IgD-negative memory B cell (primary cell): ENCODE results near the gene SMIM7. TPM values are rescaled to one million over a fixed set of nuclear protein-coding genes. Genes with fewer than 3 reads are reported as not detected.
"Not testable (repeated sequence)": the region's sequence is repeated elsewhere in the genome, so short reads cannot be mapped to it uniquely, and the experiment has no call there.

Experiments used
- H3K27ac Mint-ChIP-seq, 3 donors: one replicate each; pipeline ENCODE4 v1.8.0; 2020 to 2022; ENCODE audit warnings: mild to moderate bottlenecking in 3 of 3, mixed read lengths in 3 of 3, moderate library complexity in 1 of 3
- H3K27me3 Mint-ChIP-seq: one replicate; pipeline ENCODE4 v1.8.0; 2021; ENCODE audit warnings: mixed read lengths
- H3K36me3 Mint-ChIP-seq: one replicate; pipeline ENCODE4 v1.8.0; 2020; ENCODE audit warnings: mild to moderate bottlenecking, mixed read lengths
- H3K4me1 Mint-ChIP-seq, 3 donors: one replicate each; pipeline ENCODE4 v1.8.0; 2020 to 2022; ENCODE audit warnings: mixed read lengths in 3 of 3, mild to moderate bottlenecking in 1 of 3
- H3K4me3 Mint-ChIP-seq, 4 donors: one replicate each; pipeline ENCODE4 v1.8.0; 2020 to 2022; ENCODE audit warnings: mild to moderate bottlenecking in 4 of 4, mixed read lengths in 4 of 4, moderate library complexity in 3 of 4
- H3K9me3 Mint-ChIP-seq, 3 donors: one replicate each; pipeline ENCODE4 v1.8.0; 2020 to 2021; ENCODE audit warnings: mixed read lengths in 3 of 3, mild to moderate bottlenecking in 1 of 3
- polyA plus RNA-seq: library from polyadenylated mRNA; unstranded; fragments of 300-500 nt; fragmentation: Illumina TruSeq; gene quantifications from one replicate; pipeline ENCODE4 v1.2.3, GENCODE V29; 2021

Gene SMIM7
- 87.3 TPM for polyA plus RNA-seq

- peaks cover 20 to 25% (median 20%) of the 10 kb centered on the region in 3 donors for H3K4me1 Mint-ChIP-seq
- peak within 1 kb of the TSS; percentile 47 to 99 (median 95) for H3K27ac Mint-ChIP-seq
- peak within 1 kb of the TSS; percentile 95 to 100 (median 98) for H3K4me3 Mint-ChIP-seq
- no peaks in the 10 kb centered on the region for H3K36me3 Mint-ChIP-seq
- no peaks in the 10 kb centered on the region for H3K27me3 Mint-ChIP-seq
- no peaks in the 10 kb centered on the region for H3K9me3 Mint-ChIP-seq
These were observed at the start of gene SMIM7 for GRCh38 chr19:16659832-16660708. Gene SMIM7 (minus strand): TSS chr19:16660144. CDS start chr19:16660110, 34 bp downstream.

- H3K27ac Mint-ChIP-seq: no peak overlapping the region
- H3K4me1 Mint-ChIP-seq: no peaks in the 10 kb centered on the region
- no peak overlapping the region for H3K4me3 Mint-ChIP-seq
- no peaks in the 10 kb centered on the region for H3K27me3 Mint-ChIP-seq
- H3K9me3 Mint-ChIP-seq: no peaks in the 10 kb centered on the region
- no peaks in the 10 kb centered on the region for H3K36me3 Mint-ChIP-seq
These were observed 43.7 kb upstream of the SMIM7 start for GRCh38 chr19:16703677-16704076.

DNA sequence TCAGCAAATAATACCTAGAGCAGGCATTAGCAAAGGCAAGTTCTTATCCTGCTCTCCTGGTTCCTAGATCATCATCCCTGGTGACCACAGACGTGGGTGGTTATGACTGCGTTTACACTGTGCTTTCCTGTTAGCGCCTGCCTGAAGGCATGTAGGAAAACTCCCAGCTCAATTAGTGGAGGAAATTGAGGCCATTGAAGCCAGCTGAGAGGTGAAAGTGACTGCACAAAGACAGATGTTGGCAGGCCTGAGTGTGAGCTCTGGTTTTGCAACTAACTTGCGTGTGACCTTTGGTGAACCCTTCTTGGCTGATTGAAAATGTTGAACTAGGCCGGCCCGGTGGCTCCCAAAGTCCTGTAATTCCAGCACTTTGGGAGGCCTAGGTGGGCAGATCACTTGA is 42.2 kb upstream of the SMIM7 start:
- Mint-ChIP-seq H3K9me3 (no peaks in the 10 kb centered on the region), H3K4me1 (no peaks in the 10 kb centered on the region), H3K27me3 (no peaks in the 10 kb centered on the region)

DNA sequence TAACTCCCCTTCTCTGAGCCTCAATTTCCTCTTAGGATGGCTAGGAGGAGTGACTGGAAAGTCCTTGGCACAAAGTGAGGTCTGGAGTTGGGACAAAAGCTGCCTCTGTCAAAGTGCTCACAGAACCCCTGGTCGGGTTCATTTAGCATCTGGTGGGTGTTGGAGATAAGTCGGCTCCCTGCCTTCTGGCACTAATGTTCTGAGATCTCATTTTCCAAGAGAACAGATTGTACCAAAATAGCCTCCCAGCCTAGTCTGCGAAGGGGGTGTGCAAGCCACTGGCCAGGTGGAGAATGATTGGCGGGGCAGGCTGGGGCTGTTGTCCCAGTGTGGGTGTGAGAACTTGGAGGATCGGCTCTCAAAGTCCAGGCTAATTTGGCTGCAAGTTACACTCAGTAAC is 39.0 kb upstream of the SMIM7 start:
- H3K27ac Mint-ChIP-seq: no peak overlapping the region
- H3K4me1 Mint-ChIP-seq: no peaks in the 10 kb centered on the region
- H3K9me3 Mint-ChIP-seq: peaks cover 0 to 3% (median 2%) of the 10 kb centered on the region in 3 donors
- H3K4me3 Mint-ChIP-seq: no peak overlapping the region
- no peaks in the 10 kb centered on the region for H3K27me3 Mint-ChIP-seq
- H3K36me3 Mint-ChIP-seq: no peaks in the 10 kb centered on the region

More for the DNA sequence above, 42.2 kb upstream of the SMIM7 start:
- no peak overlapping the region for H3K4me3 Mint-ChIP-seq
- peak overlapping the region in 1 of 3 donors; percentile 59 for H3K27ac Mint-ChIP-seq
- no peaks in the 10 kb centered on the region for H3K36me3 Mint-ChIP-seq

DNA sequence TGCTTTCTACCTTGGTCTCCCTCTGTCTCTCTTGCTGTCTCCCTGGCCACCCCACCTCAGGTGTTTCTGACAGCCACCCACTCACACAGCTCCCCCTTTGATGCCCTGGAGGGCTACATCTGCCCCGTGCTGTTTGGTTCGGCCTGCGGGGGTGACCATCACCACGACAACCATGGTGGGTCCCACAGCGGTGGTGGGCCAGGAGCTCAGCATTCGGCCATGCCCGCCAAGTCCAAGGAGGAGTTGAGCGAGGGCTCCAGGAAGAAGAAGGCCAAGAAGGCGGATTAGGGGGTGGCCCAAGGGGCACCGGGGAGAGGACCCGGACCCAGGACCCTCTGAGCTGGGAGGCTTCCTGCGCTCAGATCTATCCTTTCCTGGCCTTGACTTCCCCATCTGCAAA is 28.1 kb upstream of the SMIM7 start:
- H3K27ac Mint-ChIP-seq: peak overlapping the region in 1 of 3 donors; percentile 50
- no peaks in the 10 kb centered on the region for H3K27me3 Mint-ChIP-seq
- no peak overlapping the region for H3K4me3 Mint-ChIP-seq
- peaks cover 2 to 7% (median 3%) of the 10 kb centered on the region in 3 donors for H3K9me3 Mint-ChIP-seq
- no peaks in the 10 kb centered on the region for H3K4me1 Mint-ChIP-seq
- H3K36me3 Mint-ChIP-seq: peaks cover 3% of the 10 kb centered on the region

GRCh38 chr19:16684216-16684615 is 24.3 kb upstream of the SMIM7 start:
- Mint-ChIP-seq H3K27me3 (no peaks in the 10 kb centered on the region), H3K9me3 (peaks cover 0 to 1% (median 0%) of the 10 kb centered on the region in 3 donors), H3K4me3 (no peak overlapping the region), H3K4me1 (peaks cover 0 to 2% (median 0%) of the 10 kb centered on the region in 3 donors), H3K36me3 (peaks cover 7% of the 10 kb centered on the region), H3K27ac (no peak overlapping the region)

- Mint-ChIP-seq H3K27ac (no peak overlapping the region), H3K9me3 (peaks cover 0 to 1% (median 0%) of the 10 kb centered on the region in 3 donors), H3K36me3 (peaks cover 7% of the 10 kb centered on the region), H3K4me1 (peaks cover 0 to 2% (median 0%) of the 10 kb centered on the region in 3 donors), H3K27me3 (no peaks in the 10 kb centered on the region), H3K4me3 (no peak overlapping the region)
These were observed 22.6 kb upstream of the SMIM7 start for GRCh38 chr19:16682539-16682938.

GRCh38 chr19:16679811-16680210 is 19.9 kb upstream of the SMIM7 start:
- no peak overlapping the region for H3K4me3 Mint-ChIP-seq
- H3K27me3 Mint-ChIP-seq: no peaks in the 10 kb centered on the region
- H3K27ac Mint-ChIP-seq: no peak overlapping the region
- peaks cover 7% of the 10 kb centered on the region for H3K36me3 Mint-ChIP-seq
- peaks cover 0 to 2% (median 0%) of the 10 kb centered on the region in 3 donors for H3K4me1 Mint-ChIP-seq
- H3K9me3 Mint-ChIP-seq: peaks cover 0 to 1% (median 0%) of the 10 kb centered on the region in 3 donors

DNA sequence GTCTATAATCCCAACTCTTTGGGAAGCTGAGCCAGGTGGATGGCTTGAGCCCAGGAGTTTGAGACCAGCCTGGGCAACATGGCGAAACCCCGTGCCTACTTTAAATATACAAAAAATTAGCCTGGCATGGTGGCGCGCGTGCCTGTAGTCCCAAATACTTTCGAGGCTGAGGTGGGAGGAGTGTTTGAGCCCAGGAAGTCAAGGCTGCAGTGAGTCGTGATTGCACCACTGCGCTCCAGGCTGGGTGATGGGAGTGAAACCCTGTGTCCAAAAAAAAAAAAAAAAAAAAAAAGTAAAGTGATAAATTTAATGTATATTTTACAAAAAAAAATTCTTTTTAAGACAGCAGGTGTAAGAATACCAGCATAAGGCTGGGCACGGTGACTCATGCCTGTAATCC is 18.6 kb upstream of the SMIM7 start:
- Mint-ChIP-seq H3K4me1 (peaks cover 0 to 2% (median 0%) of the 10 kb centered on the region in 3 donors), H3K4me3 (no peak overlapping the region), H3K27ac (no peak overlapping the region), H3K36me3 (peaks cover 9% of the 10 kb centered on the region), H3K9me3 (peaks cover 0 to 1% (median 0%) of the 10 kb centered on the region in 3 donors), H3K27me3 (no peaks in the 10 kb centered on the region)

DNA sequence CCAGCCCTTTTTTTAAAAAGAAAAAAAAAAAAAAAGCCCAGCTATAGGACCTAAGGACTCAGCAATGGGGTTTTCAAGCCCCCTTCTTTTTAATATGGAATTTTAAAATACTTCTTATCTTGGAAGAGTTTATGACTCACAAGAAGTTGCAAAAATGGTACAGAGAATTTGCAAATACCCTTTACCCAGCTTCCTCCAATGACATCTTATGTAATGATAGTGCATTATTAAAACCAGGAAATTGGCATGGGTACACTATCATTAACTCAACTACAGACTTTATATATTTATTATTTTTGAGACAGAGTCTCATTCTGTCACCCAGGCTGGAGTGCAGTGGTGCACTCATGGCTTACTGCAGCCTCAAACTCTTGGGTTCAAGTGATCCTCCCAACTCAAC is 17.1 kb upstream of the SMIM7 start:
- no peak overlapping the region for H3K27ac Mint-ChIP-seq
- no peak overlapping the region for H3K4me3 Mint-ChIP-seq

GRCh38 chr19:16676101-16676798 is 16.3 kb upstream of the SMIM7 start:
- Mint-ChIP-seq H3K27ac (no peak overlapping the region), H3K4me3 (no peak overlapping the region), H3K36me3 (peaks cover 8% of the 10 kb centered on the region), H3K9me3 (peaks cover 0 to 1% (median 0%) of the 10 kb centered on the region in 3 donors), H3K4me1 (peaks cover 0 to 1% (median 1%) of the 10 kb centered on the region in 3 donors), H3K27me3 (no peaks in the 10 kb centered on the region)

More for the DNA sequence above, 17.1 kb upstream of the SMIM7 start:
- Mint-ChIP-seq H3K9me3 (peaks cover 0 to 1% (median 0%) of the 10 kb centered on the region in 3 donors), H3K27me3 (no peaks in the 10 kb centered on the region), H3K4me1 (peaks cover 0 to 2% (median 0%) of the 10 kb centered on the region in 3 donors), H3K36me3 (peaks cover 12% of the 10 kb centered on the region)

- H3K4me3 Mint-ChIP-seq, H3K9me3 Mint-ChIP-seq, H3K36me3 Mint-ChIP-seq, H3K4me1 Mint-ChIP-seq, H3K27me3 Mint-ChIP-seq, H3K27ac Mint-ChIP-seq: not testable (repeated sequence)
These were observed 13.9 kb upstream of the SMIM7 start for GRCh38 chr19:16673839-16674238.

- Mint-ChIP-seq H3K9me3 (no peaks in the 10 kb centered on the region), H3K4me1 (peaks cover 0 to 1% (median 0%) of the 10 kb centered on the region in 3 donors), H3K4me3 (no peak overlapping the region), H3K27ac (peak overlapping the region in 2 of 3 donors; percentile 35 to 74), H3K27me3 (no peaks in the 10 kb centered on the region), H3K36me3 (peaks cover 5% of the 10 kb centered on the region)
These were observed 13.3 kb upstream of the SMIM7 start for GRCh38 chr19:16673231-16673630.

GRCh38 chr19:16671652-16672274 is 11.8 kb upstream of the SMIM7 start:
- Mint-ChIP-seq H3K27ac (no peak overlapping the region), H3K9me3 (no peaks in the 10 kb centered on the region), H3K27me3 (no peaks in the 10 kb centered on the region), H3K36me3 (peaks cover 5% of the 10 kb centered on the region), H3K4me3 (no peak overlapping the region), H3K4me1 (peaks cover 0 to 1% (median 0%) of the 10 kb centered on the region in 3 donors)

DNA sequence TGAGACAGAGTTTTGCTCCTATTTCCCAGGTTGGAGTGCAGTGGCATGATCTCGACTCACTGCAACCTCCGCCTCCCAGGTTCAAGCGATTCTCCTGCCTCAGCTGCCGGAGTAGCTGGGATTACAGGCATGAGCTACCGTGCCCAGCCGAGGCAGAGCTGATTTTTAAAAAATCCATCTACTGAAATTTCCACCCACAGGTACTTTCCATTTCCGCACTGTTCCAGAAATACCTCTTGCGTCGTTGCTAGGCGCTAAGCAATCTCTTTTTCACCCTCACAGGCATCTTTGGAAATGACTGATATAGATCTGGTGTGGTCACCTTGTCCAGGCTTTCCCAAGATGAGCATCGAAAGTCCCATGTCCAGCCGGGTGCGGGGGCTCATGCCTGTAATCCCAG is 10.3 kb upstream of the SMIM7 start:
- peaks cover 5% of the 10 kb centered on the region for H3K36me3 Mint-ChIP-seq

More for the DNA sequence above, 10.3 kb upstream of the SMIM7 start:
- Mint-ChIP-seq H3K4me3 (no peak overlapping the region), H3K4me1 (peaks cover 0 to 1% (median 0%) of the 10 kb centered on the region in 3 donors), H3K27me3 (no peaks in the 10 kb centered on the region), H3K9me3 (no peaks in the 10 kb centered on the region), H3K27ac (no peak overlapping the region)
